Mesendoderm (in vitro differentiated cells): Measurements from ENCODE around the gene TMEM179.

Experiments
- DNase-seq: peaks from one replicate; pipeline ENCODE4 v3.0.0; 2013
- H2AK5ac ChIP-seq: 2 replicates; pipeline ENCODE4 v1.6.1; 2013; ENCODE audit warnings: low read length, inconsistent platforms
- H2BK120ac ChIP-seq: 2 replicates; pipeline ENCODE4 v1.6.1; 2013; ENCODE audit warnings: low read depth, mild to moderate bottlenecking, low read length, moderate library complexity, mixed read lengths
- H2BK15ac ChIP-seq: replicated peaks from 2 replicates; pipeline ENCODE4 v1.6.1; 2013; ENCODE audit warnings: low read depth, mild to moderate bottlenecking, moderate library complexity
- H2BK5ac ChIP-seq: 2 replicates; pipeline ENCODE4 v1.6.1; 2013; ENCODE audit warnings: low read length, inconsistent platforms
- H3K18ac ChIP-seq: 2 replicates; pipeline ENCODE4 v1.6.1; 2013; ENCODE audit warnings: mild to moderate bottlenecking, low read length, mixed read lengths
- H3K23ac ChIP-seq: one replicate; pipeline ENCODE4 v1.6.1; 2013; ENCODE audit warnings: low read length
- H3K27ac ChIP-seq: 2 replicates; pipeline ENCODE4 v1.5.1; 2013; ENCODE audit warnings: low read depth, mild to moderate bottlenecking, inconsistent platforms, low read length, moderate library complexity
- H3K27me3 ChIP-seq: 2 replicates; pipeline ENCODE4 v1.6.1; 2013; ENCODE audit warnings: low read length, control low read depth, mild to moderate bottlenecking, inconsistent platforms; ENCODE audit not compliant: insufficient read depth, poor library complexity
- H3K36me3 ChIP-seq: 2 replicates; pipeline ENCODE4 v1.6.1; 2013; ENCODE audit warnings: low read length, inconsistent platforms; ENCODE audit not compliant: control insufficient read depth, insufficient read depth
- H3K4ac ChIP-seq: one replicate; pipeline ENCODE4 v1.6.1; 2013; ENCODE audit warnings: low read depth, mild to moderate bottlenecking, low read length, moderate library complexity
- H3K4me1 ChIP-seq: 2 replicates; pipeline ENCODE4 v1.6.1; 2013; ENCODE audit warnings: low read depth, low read length, inconsistent platforms; ENCODE audit not compliant: control insufficient read depth
- H3K4me2 ChIP-seq: 2 replicates; pipeline ENCODE4 v1.6.1; 2013; ENCODE audit warnings: low read length
- H3K4me3 ChIP-seq: 2 replicates; pipeline ENCODE4 v1.5.1; 2013; ENCODE audit warnings: mild to moderate bottlenecking, low read length
- H3K56ac ChIP-seq: one replicate; pipeline ENCODE4 v1.6.1; 2013; ENCODE audit warnings: low read length
- H3K79me1 ChIP-seq: 2 replicates; pipeline ENCODE4 v1.6.1; 2013; ENCODE audit warnings: low read length, inconsistent platforms
- H3K79me2 ChIP-seq: 2 replicates; pipeline ENCODE4 v1.6.1; 2013; ENCODE audit warnings: mild to moderate bottlenecking, low read length; ENCODE audit not compliant: control insufficient read depth, insufficient read depth
- H3K9ac ChIP-seq: 2 replicates; pipeline ENCODE4 v1.6.1; 2013; ENCODE audit warnings: low read length, inconsistent platforms
- H4K5ac ChIP-seq: one replicate; pipeline ENCODE4 v1.6.1; 2013; ENCODE audit warnings: low read length
- H4K8ac ChIP-seq: one replicate; pipeline ENCODE4 v1.6.1; 2013; ENCODE audit warnings: low read depth, mild to moderate bottlenecking, control low read depth, low read length, moderate library complexity
- WGBS: extraction: QIAGEN DNeasy Blood & Tissue Kit; methylation state at CpG from one replicate; pipeline ENCODE4 v1.1.7; 2013; ENCODE audit warnings: low lambda C conversion rate, missing lambda C conversion rate; ENCODE audit not compliant: insufficient coverage; ENCODE audit errors: extremely low coverage; 5-methylcytosine and 5-hydroxymethylcytosine counted together

TMEM179 gene

GRCh38 chr14:104590240-104590965, 14.2 kb downstream of the TMEM179 start:
- WGBS: no CpG with 5 or more reads among the region's 23 CpGs
- H4K8ac ChIP-seq: no peak overlapping the region
- H3K56ac ChIP-seq: no peak overlapping the region
- no peak overlapping the region for H4K5ac ChIP-seq
- H3K36me3 ChIP-seq: no peaks in the 10 kb centered on the region
- no peaks in the 10 kb centered on the region for H3K79me1 ChIP-seq
- H2AK5ac ChIP-seq: no peak overlapping the region
- no peak for DNase-seq
- no peak overlapping the region for H3K4ac ChIP-seq
- no peak overlapping the region for H3K27ac ChIP-seq
- H3K27me3 ChIP-seq: no peaks in the 10 kb centered on the region
- no peak overlapping the region for H2BK15ac ChIP-seq
- H3K18ac ChIP-seq: no peak overlapping the region
- H3K4me1 ChIP-seq: no peaks in the 10 kb centered on the region
- no peak overlapping the region for H3K9ac ChIP-seq
- no peak overlapping the region for H3K4me3 ChIP-seq
- H3K4me2 ChIP-seq: no peak overlapping the region
- H2BK5ac ChIP-seq: no peak overlapping the region
- H3K23ac ChIP-seq: no peak overlapping the region
- no peaks in the 10 kb centered on the region for H3K79me2 ChIP-seq
- no peak overlapping the region for H2BK120ac ChIP-seq

DNA sequence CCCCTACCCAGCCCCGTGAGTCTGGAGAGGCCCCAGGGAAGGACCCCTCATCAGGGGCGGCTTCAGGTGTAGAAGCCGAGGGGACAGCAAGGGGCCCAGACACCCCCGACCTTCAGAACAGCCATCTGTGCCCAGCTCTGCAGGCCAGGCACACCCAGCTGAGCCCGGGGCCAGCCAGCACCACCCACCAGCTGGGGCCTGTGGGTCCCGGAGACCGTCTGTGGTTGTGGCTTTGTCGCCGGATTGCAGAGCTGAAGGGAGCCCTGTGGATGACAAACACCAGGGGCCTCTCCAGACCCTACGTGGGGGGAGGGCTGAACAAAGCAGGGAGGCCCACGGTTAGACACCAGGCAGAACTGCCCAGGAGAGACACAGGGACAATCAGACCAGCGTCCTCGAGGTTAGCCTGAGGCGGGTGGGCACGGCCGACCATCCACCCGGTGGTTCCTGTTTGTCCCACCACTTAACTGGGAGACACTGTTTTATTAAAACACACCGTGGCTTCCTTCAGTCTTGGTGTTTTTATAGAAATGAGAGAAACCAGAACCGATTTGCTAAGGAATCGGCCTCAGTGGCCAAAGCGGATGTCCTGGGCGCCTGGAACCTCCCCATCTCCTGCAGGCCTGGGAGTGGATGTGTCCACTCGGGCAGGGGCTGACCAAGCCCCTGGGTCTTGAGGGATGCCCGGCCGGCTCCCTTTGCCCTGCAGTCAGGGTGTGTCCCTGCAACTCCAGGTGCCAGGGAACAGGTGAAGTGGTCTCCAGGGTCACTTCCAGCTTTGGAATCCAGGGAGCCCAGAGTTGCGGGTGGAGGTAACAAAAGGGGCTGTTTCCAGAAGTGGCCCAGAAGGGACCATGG, 15.0 kb downstream of the TMEM179 start:
- Histone ChIP-seq H2AK5ac (no peak overlapping the region), H3K56ac (no peak overlapping the region), H3K18ac (no peak overlapping the region), H2BK5ac (no peak overlapping the region), H4K8ac (no peak overlapping the region), H3K9ac (no peak overlapping the region), H3K36me3 (no peaks in the 10 kb centered on the region), H3K27ac (no peak overlapping the region), H3K4me3 (no peak overlapping the region), H3K4me2 (no peak overlapping the region), H3K4me1 (no peaks in the 10 kb centered on the region), H3K27me3 (no peaks in the 10 kb centered on the region), H3K79me1 (no peaks in the 10 kb centered on the region), H2BK120ac (no peak overlapping the region), H3K23ac (no peak overlapping the region), H2BK15ac (no peak overlapping the region), H3K79me2 (no peaks in the 10 kb centered on the region), H4K5ac (no peak overlapping the region), H3K4ac (no peak overlapping the region)
- whole genome bisulfite sequencing: no CpG with 5 or more reads among the region's 26 CpGs
- no peak for DNase-seq

- no peak overlapping the region for H2BK15ac ChIP-seq
- no peak overlapping the region for H3K23ac ChIP-seq
- H2BK120ac ChIP-seq: no peak overlapping the region
- H3K27ac ChIP-seq: no peak overlapping the region
- H3K56ac ChIP-seq: no peak overlapping the region
- H3K79me2 ChIP-seq: no peaks in the 10 kb centered on the region
- no peak overlapping the region for H3K9ac ChIP-seq
- no peak overlapping the region for H3K4me3 ChIP-seq
- H3K4ac ChIP-seq: no peak overlapping the region
- no peak overlapping the region for H2AK5ac ChIP-seq
- H3K79me1 ChIP-seq: no peaks in the 10 kb centered on the region
- no peak overlapping the region for H3K18ac ChIP-seq
- no peak overlapping the region for H4K5ac ChIP-seq
- no peak overlapping the region for H2BK5ac ChIP-seq
- no peaks in the 10 kb centered on the region for H3K27me3 ChIP-seq
- H3K4me1 ChIP-seq: no peaks in the 10 kb centered on the region
- H4K8ac ChIP-seq: no peak overlapping the region
- WGBS: no CpG with 5 or more reads among the region's 38 CpGs
- DNase-seq: no peak
- no peaks in the 10 kb centered on the region for H3K36me3 ChIP-seq
- no peak overlapping the region for H3K4me2 ChIP-seq
Measured at GRCh38 chr14:104588066-104588857, 16.3 kb downstream of the TMEM179 start.

GRCh38 chr14:104587641-104588040, 16.9 kb downstream of the TMEM179 start:
- Histone ChIP-seq H4K5ac (no peak overlapping the region), H3K18ac (no peak overlapping the region), H2BK5ac (no peak overlapping the region), H3K4me3 (no peak overlapping the region), H3K56ac (no peak overlapping the region), H2AK5ac (no peak overlapping the region), H3K9ac (no peak overlapping the region), H3K4me1 (no peaks in the 10 kb centered on the region), H3K4me2 (no peak overlapping the region), H3K23ac (no peak overlapping the region), H3K27ac (no peak overlapping the region), H3K79me2 (no peaks in the 10 kb centered on the region), H2BK15ac (no peak overlapping the region), H3K36me3 (no peaks in the 10 kb centered on the region), H3K79me1 (no peaks in the 10 kb centered on the region), H3K4ac (no peak overlapping the region), H4K8ac (no peak overlapping the region), H3K27me3 (no peaks in the 10 kb centered on the region), H2BK120ac (no peak overlapping the region)
- no peak for DNase-seq
- WGBS: no CpG with 5 or more reads among the region's 19 CpGs

GRCh38 chr14:104586832-104587620, 17.5 kb downstream of the TMEM179 start:
- H4K5ac ChIP-seq: no peak overlapping the region
- no peak overlapping the region for H3K9ac ChIP-seq
- no peak overlapping the region for H3K56ac ChIP-seq
- no peak overlapping the region for H3K4me2 ChIP-seq
- no peak overlapping the region for H4K8ac ChIP-seq
- H3K23ac ChIP-seq: no peak overlapping the region
- no peak overlapping the region for H3K27ac ChIP-seq
- no peaks in the 10 kb centered on the region for H3K79me2 ChIP-seq
- H3K79me1 ChIP-seq: no peaks in the 10 kb centered on the region
- no peak overlapping the region for H2BK15ac ChIP-seq
- no peaks in the 10 kb centered on the region for H3K36me3 ChIP-seq
- H2BK5ac ChIP-seq: no peak overlapping the region
- no peaks in the 10 kb centered on the region for H3K4me1 ChIP-seq
- no peak for DNase-seq
- no peak overlapping the region for H2BK120ac ChIP-seq
- no peak overlapping the region for H3K4me3 ChIP-seq
- no peaks in the 10 kb centered on the region for H3K27me3 ChIP-seq
- H3K4ac ChIP-seq: no peak overlapping the region
- WGBS: no CpG with 5 or more reads among the region's 19 CpGs
- no peak overlapping the region for H2AK5ac ChIP-seq
- no peak overlapping the region for H3K18ac ChIP-seq
